Raji (cell line): ENCODE results near the gene FBXO44.

Source experiments
- POLR2A ChIP-seq: IDR thresholded peaks from 2 replicates; pipeline ENCODE4 v1.6.1; 2011; ENCODE audit warnings: low read depth, low read length, control low read depth; ENCODE audit not compliant: insufficient read depth

Gene FBXO44

DNA sequence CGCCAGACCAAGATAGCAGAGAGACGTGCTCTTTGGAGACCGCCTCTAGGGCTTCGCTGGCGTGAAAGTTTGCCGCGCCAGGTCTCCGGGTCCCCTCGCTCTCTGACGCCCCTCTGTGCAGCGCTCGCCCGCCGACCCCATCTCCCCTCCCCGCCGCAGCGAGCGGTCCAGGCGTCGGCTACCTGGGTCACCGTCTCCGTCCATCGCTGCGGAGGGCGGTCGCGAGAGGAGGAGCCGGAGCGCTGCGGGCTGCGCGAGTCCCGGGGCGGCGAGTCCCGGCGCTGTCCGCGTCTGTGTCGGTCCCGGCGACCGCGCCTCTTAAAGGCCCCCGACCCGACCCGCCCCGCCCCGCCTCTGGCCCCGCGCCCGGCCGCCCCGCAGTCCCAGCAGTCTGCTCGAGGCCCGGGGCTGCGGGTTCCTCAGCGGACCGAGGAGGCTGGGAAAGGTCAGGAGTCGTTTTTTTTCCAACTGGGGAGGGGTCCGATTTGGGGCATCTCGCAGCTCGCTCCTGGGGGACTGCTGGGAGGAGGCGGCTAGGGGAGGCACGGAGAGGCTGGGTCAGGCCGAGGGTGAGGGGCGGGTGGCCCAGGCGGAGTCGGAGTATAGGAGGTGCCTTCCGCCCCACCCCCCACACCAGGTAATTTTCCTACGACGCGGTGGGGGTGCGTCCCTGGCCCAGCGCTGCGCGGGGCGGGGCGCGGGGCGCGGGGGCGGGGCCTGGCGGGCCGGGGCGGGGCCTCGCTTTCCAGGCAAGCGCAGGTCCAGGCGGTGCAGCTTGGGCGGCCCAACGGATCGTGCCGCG, at the start of gene FBXO44, which contains the start of gene FBXO2:
Gene FBXO44 (plus strand): TSS at position 741 of the 802 bp plus-strand sequence. CDS start 959 bp downstream, outside the sequence.
Gene FBXO2 (minus strand): TSS at position 293 of the 802 bp plus-strand sequence. CDS start 89 bp downstream, at position 204.
- TF ChIP-seq POLR2A: no peak

DNA sequence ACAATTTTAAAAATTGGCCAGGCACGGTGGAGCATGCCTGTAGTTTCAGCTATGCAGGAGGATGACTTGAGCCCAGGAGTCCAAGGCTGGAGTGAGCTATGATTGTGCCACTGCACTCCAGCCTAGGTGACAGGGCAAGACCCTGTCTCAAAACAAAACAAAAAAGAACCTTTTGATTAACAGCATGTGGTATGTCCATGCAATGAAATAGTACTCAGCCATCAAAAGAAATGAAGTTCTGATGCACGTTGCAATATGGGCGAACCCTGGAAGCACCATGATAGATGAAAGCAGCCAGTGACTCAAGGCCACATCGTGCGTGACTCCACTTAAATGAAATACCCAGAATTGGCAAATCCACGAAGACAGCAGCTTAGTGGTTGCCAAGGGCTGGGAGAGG, 47.9 kb upstream of the FBXO44 start:
- no peak for TF ChIP-seq POLR2A

DNA sequence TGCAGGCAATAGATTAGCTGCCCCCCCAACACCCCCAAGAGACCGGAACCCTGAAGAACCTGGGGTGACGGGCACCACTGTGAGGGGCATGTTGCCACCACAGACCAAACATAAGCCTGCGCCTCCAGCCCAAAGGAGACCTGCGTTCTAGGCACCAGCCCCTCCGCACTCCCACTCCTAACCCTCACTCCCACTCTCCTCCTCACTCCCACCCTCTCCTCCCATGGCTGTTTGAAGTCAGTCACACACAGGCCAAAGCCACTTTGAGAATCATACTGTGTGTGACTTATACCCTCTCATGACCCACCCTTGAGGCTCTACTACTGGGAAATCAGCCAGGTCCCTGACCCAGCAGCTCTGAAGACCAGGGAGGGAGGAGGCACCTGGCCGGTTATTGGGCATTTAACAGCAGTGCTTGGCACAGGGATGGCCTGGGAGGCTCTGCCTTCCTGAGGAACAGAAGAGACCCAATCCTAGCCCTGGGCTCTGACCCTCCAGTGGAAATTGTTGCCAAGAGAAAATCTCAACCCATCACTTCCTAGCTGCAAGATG, 44.0 kb upstream of the FBXO44 start:
- no peak for TF ChIP-seq POLR2A

- no peak for TF ChIP-seq POLR2A
Measured at GRCh38 chr1:11611638-11612327, 42.9 kb upstream of the FBXO44 start.

DNA sequence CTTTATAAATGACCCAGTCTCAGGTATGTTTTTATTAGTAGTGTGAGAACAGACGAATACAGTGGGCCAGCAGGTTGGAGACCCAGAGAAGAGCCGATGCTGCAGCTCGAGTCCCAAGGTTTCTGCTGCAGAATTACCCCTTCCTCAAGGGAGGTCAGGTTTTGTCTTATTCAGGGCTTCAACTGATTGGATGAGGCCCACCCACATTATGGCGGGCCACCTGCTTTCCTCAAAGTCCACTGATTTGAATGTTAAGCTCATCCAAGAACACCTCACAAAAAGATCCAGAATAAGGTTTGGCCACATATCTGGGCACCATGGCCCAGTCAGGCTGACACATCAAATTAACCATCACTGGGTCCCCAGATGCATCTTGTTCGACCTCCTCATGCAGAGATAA, 41.3 kb upstream of the FBXO44 start:
- no peak for TF ChIP-seq POLR2A

GRCh38 chr1:11615090-11615489, 39.6 kb upstream of the FBXO44 start:
- TF ChIP-seq POLR2A: no peak

DNA sequence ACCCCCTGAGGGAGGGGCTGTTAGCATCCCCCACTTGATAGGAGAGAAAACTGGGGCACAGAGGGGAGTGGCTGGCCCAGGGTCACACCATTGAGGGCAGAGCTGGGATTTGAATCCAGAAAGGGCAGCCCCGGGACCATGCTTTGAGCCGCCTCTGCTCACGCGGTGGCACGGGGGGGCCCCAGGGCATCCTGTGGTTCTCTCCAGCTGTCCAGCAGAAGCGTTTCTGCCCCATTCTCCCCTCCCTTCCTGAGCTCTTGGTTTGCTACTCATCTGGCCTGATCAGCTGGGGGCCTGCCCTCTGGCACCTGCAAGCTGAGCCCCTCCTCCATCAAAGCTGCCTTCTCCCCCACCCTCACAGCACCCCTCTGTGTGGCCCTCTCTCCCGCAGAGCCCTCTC, 37.9 kb upstream of the FBXO44 start:
- TF ChIP-seq POLR2A: no peak

DNA sequence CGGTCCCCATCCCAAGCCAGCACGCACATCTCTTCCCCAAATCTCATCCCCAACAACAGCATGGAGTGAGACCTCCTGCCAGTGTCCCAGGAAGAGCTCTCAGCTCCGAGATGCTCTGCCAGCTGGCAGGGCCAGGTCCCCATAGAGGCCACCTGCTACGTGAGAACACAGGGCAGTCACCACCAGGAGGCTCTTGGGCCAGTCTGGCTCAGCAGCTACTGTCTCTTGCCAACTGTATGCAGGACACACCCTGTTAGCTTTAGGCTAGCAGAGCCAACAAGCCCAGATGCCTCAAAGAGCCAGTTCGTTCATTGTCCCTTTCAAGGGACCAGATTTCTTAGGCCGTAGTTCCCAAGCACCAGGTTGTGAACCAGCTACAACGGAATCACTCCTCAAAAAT, 37.4 kb upstream of the FBXO44 start:
- TF ChIP-seq POLR2A: no peak

- TF ChIP-seq POLR2A: no peak
Measured at GRCh38 chr1:11617741-11618140, 36.9 kb upstream of the FBXO44 start.

DNA sequence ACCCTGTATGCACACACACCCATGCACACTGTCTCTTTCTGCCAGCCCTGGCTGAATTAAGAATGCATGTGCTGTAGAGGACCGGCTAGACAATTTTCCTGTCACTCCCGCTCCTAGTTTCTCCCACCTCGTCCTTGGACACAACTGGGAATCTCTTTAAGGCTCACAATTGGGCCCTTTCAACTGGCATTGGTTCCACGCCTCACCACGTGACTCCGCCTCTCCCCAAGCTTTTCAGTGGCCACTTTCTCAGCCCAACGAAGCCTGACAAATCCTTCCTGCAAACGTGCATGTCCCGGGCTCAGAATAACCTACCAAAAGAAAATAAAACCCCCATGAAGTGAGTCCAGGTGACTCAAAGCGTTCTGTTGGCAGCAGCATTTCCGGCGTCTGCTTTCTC, 34.3 kb upstream of the FBXO44 start:
- no peak for TF ChIP-seq POLR2A

DNA sequence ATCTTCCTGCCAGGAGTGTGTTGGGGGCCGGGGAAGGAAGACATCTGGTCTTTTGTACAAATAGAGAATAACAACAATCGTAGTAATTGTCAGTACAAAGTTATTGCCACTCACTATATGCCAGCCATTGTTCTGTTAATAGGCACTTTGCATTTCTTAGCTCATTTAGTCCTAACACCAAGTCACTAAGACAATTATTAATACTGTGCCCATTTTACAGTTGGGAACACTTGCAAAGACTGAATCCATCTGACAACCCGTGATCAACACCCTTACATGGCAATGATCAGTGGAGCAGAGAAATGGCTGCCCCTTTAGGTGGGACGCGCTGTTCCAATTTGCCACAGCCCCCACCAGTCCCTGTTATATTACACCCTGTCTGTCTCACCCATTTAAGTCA, 33.8 kb upstream of the FBXO44 start:
- TF ChIP-seq POLR2A: no peak

DNA sequence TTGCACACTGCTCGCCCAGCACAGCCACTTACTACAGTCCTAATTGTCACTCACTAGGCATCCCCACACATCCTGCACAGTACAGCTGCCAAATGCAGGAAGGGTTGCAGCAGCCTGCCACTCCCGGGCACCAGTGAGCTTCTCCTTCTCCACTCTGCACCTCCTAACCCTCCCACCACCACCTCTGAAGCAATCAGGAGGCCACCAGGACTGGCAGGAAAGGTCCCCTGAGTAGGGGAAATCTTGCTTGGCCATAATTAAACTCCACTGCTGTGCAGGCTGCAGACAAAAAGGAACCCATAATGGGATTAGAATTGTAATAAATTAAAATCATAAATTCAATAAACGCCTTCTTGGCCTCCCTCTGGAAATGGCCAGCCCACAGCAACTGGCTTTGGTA, 32.3 kb upstream of the FBXO44 start:
- TF ChIP-seq POLR2A: no peak

GRCh38 chr1:11623702-11624101, 31.0 kb upstream of the FBXO44 start:
- no peak for TF ChIP-seq POLR2A

GRCh38 chr1:11626551-11626950, 28.1 kb upstream of the FBXO44 start:
- TF ChIP-seq POLR2A: no peak

DNA sequence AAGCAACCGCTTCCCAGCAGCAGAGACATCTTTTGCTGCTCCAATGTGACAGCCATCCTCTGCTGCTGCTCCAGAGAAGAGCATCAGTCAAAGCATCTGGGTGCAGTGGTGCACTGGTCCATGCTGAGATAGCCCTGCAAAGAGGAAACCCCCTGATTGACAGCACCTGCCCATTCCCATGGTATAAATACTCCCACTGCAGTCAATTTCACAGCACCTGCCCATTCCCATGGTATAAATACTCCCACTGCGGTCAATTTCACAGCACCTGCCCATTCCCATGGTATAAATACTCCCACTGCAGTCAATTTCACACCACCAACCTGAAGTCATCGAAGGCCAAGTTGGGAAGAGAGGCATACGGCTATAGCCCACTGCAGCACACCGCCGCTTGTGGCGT, 25.9 kb upstream of the FBXO44 start:
- TF ChIP-seq POLR2A: no peak
